ENCODE data around the gene KIF1A. TPM values are rescaled to one million over a fixed set of nuclear protein-coding genes. Genes with fewer than 3 reads are reported as not detected.
"Not testable (repeated sequence)": the region's sequence is repeated elsewhere in the genome, so short reads cannot be mapped to it uniquely, and the experiment has no call there.

The KIF1A gene
- total RNA-seq, 1 donor from 2014 or later, result 2.0 TPM

- peak; percentile 5 for DNase-seq
- H3K27me3 ChIP-seq (ENCODE audit: low read depth), result peaks cover 86% of the 10 kb centered on the region
- TF ChIP-seq, protein P1, sequence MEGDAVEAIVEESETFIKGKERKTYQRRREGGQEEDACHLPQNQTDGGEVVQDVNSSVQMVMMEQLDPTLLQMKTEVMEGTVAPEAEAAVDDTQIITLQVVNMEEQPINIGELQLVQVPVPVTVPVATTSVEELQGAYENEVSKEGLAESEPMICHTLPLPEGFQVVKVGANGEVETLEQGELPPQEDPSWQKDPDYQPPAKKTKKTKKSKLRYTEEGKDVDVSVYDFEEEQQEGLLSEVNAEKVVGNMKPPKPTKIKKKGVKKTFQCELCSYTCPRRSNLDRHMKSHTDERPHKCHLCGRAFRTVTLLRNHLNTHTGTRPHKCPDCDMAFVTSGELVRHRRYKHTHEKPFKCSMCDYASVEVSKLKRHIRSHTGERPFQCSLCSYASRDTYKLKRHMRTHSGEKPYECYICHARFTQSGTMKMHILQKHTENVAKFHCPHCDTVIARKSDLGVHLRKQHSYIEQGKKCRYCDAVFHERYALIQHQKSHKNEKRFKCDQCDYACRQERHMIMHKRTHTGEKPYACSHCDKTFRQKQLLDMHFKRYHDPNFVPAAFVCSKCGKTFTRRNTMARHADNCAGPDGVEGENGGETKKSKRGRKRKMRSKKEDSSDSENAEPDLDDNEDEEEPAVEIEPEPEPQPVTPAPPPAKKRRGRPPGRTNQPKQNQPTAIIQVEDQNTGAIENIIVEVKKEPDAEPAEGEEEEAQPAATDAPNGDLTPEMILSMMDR (IDR thresholded peaks at IDR 0.05; ENCODE audit: borderline replicate concordance), result no peak
Observed at GRCh38 chr2:240704651-240705050, 115.4 kb downstream of the KIF1A start.

GRCh38 chr2:240703417-240704341 is 116.3 kb downstream of the KIF1A start:
- H3K36me3 ChIP-seq, result no peaks in the 10 kb centered on the region
- H3K27ac ChIP-seq (replicated peaks), result no peak overlapping the region
- peak; percentile 6 for DNase-seq
- H3K9me3 ChIP-seq (replicated peaks), result no peaks in the 10 kb centered on the region
- no peaks in the 10 kb centered on the region for H3K4me1 ChIP-seq
- TF ChIP-seq, protein P1 (IDR thresholded peaks at IDR 0.05; ENCODE audit: borderline replicate concordance), result no peak
- no peak overlapping the region for H3K4me3 ChIP-seq
- intact Hi-C loops (cut with micrococcal nuclease), result no loop called here
- H3K27me3 ChIP-seq (ENCODE audit: low read depth), result peaks cover 79% of the 10 kb centered on the region

More at GRCh38 chr2:240704651-240705050, 115.4 kb downstream of the KIF1A start:
- Histone ChIP-seq H3K9me3 (replicated peaks) (no peaks in the 10 kb centered on the region), H3K36me3 (no peaks in the 10 kb centered on the region), H3K4me1 (no peaks in the 10 kb centered on the region), H3K4me3 (no peak overlapping the region), H3K27ac (replicated peaks) (no peak overlapping the region)
- intact Hi-C loops (cut with micrococcal nuclease), result no loop called here

DNA sequence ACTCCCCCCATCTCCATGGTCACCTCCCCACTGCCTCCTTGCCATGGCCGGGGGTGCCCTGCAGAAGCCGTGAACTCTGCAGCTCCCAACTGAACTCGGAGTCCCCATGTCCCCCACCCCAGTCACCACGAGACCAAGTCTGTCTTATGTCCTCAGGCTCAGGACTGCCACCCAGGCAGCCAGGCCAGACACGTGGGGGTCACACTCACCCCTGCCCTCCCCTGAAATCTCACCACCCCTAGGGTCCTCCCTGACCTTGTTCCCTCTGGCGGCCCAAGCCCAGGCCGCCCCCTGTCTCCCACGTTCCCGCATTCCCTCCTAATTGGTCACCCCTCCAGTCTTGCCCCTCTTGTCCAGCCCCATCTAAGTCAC is 117.4 kb downstream of the KIF1A start:
- no peaks in the 10 kb centered on the region for H3K4me1 ChIP-seq
- TF ChIP-seq, protein P1 (IDR thresholded peaks at IDR 0.05; ENCODE audit: borderline replicate concordance), result no peak
- H3K27ac ChIP-seq (replicated peaks), result no peak overlapping the region
- no peaks in the 10 kb centered on the region for H3K9me3 ChIP-seq (replicated peaks)
- intact Hi-C loops (cut with micrococcal nuclease), result no loop called here
- H3K36me3 ChIP-seq, result no peaks in the 10 kb centered on the region
- peak; percentile 7 for DNase-seq
- no peak overlapping the region for H3K4me3 ChIP-seq
- H3K27me3 ChIP-seq (ENCODE audit: low read depth), result peaks cover 71% of the 10 kb centered on the region

- intact Hi-C loops (cut with micrococcal nuclease), result no loop called here
- Histone ChIP-seq H3K4me1 (no peaks in the 10 kb centered on the region), H3K27ac (replicated peaks) (no peak overlapping the region), H3K9me3 (replicated peaks) (no peaks in the 10 kb centered on the region), H3K36me3 (no peaks in the 10 kb centered on the region), H3K27me3 (ENCODE audit: low read depth) (peaks cover 64% of the 10 kb centered on the region), H3K4me3 (no peak overlapping the region)
- DNase-seq, result peak; percentile 7
- TF ChIP-seq, protein P1 (IDR thresholded peaks at IDR 0.05; ENCODE audit: borderline replicate concordance), result no peak
Observed at GRCh38 chr2:240701736-240702639, 118.0 kb downstream of the KIF1A start.

- Histone ChIP-seq H3K4me3 (no peak overlapping the region), H3K4me1 (no peaks in the 10 kb centered on the region), H3K36me3 (no peaks in the 10 kb centered on the region), H3K27ac (replicated peaks) (no peak overlapping the region), H3K27me3 (ENCODE audit: low read depth) (peaks cover 62% of the 10 kb centered on the region), H3K9me3 (replicated peaks) (no peaks in the 10 kb centered on the region)
- TF ChIP-seq, protein P1 (IDR thresholded peaks at IDR 0.05; ENCODE audit: borderline replicate concordance), result no peak
- intact Hi-C loops (cut with micrococcal nuclease), result no loop called here
- peak; percentile 6 for DNase-seq
Observed at GRCh38 chr2:240701091-240701735, 118.8 kb downstream of the KIF1A start.

GRCh38 chr2:240700616-240701015 is 119.4 kb downstream of the KIF1A start:
- H3K36me3 ChIP-seq; H3K4me3 ChIP-seq; H3K4me1 ChIP-seq; intact Hi-C loops (cut with micrococcal nuclease); H3K9me3 ChIP-seq (replicated peaks); DNase-seq; H3K27ac ChIP-seq (replicated peaks): not testable (repeated sequence)
- peaks cover 57% of the 10 kb centered on the region for H3K27me3 ChIP-seq (ENCODE audit: low read depth)

DNA sequence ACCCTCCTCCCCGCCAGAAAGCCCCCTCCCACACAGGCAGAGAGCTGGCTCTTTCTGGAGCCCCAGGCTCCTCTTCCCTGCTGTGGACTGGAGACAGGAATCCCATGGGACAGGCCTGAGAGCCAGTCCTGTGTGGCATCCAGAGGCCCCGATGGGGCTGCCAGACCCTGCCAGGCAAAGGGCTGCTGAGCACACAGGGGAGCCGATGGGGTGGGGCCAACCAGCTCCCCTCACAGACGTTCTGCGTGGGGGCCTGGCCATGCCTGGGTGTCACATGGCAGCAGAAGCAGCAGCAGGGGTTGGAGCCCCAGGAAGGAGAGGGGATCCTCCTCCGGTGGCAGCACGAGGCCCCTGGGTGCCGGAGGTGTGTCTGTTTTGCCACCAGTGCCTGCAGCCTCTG is 120.2 kb downstream of the KIF1A start:
- H3K4me3 ChIP-seq; H3K27ac ChIP-seq (replicated peaks); H3K9me3 ChIP-seq (replicated peaks); DNase-seq; H3K4me1 ChIP-seq; H3K36me3 ChIP-seq; intact Hi-C loops (cut with micrococcal nuclease): not testable (repeated sequence)
- H3K27me3 ChIP-seq (ENCODE audit: low read depth), result peaks cover 49% of the 10 kb centered on the region

Measured in left ventricle myocardium inferior (tissue), 1 donor.